ENCODE data around the gene TICRR.

GRCh38 chr15:89630260-89630659 is 55.0 kb downstream of the TICRR start:
- TF ChIP-seq CTCF (IDR thresholded peaks at IDR 0.05 in 4 of 5, conservative IDR thresholded peaks at IDR 0.05 in 1 of 5) (no peak), POLR2A (IDR thresholded peaks at IDR 0.05) (no peak)
